Activated CD4-positive, alpha-beta T cell treated with anti-CD3 and anti-CD28 coated beads for 4 hours (primary cell): ENCODE measurements around the gene AP3S2.
"Not testable (repeated sequence)": the region's sequence is repeated elsewhere in the genome, so short reads cannot be mapped to it uniquely, and the experiment has no call there.

Experiments
- DNase-seq, 2 donors: peaks; one replicate each; pipeline ENCODE4 v3.0.0-alpha.2; 2020

The AP3S2 gene

GRCh38 chr15:89797678-89798201 lies 96.1 kb downstream of the AP3S2 start:
- DNase-seq = no peak

DNA sequence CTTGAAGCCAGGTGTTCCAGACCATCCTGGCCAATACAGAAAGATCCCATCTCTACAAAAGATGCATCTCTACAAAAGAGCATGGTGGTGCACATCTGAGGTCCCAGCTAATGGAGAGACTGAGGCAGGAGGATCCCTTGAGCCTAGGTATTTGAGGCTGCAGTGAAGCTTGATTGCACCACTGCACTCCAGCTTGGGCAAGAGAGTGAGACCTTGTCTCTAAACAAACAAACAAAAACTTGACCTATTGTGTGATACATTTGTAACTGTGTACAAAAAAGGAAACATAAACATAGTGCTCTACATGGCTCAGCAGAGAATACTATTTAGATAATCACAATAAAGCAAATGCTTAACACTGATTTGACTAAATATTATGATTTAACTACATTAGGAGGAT lies 97.8 kb downstream of the AP3S2 start:
- DNase-seq = no peak

DNA sequence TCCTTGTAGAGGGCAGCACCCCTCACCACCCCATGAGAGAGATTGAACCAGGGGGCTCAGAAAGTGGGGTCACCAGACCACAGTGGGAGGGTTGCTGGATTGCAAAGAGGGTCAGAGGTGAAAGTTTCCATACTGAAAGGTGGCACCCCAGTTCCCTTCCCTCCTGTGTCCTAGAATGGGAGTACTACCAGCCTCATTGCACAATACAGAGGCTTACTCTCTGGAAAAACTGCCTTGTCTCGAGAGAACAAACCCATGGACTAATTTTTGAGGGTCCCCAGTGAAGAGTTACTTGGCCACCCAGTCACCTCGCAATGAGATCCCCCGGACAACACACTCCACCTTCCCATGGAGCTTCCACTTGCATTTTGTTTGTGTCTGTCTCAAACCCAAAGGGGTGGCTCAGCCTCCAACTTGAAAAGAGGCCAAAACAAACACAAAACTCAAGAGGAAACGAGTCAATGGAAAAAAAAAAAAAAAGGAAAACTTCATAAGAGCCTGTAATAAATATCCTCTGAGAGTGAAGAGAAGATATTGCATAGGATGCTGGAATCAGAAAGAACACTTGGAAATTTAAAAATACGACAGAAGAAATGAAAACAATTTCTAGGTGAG lies 99.1 kb downstream of the AP3S2 start:
- DNase-seq = no peak

DNA sequence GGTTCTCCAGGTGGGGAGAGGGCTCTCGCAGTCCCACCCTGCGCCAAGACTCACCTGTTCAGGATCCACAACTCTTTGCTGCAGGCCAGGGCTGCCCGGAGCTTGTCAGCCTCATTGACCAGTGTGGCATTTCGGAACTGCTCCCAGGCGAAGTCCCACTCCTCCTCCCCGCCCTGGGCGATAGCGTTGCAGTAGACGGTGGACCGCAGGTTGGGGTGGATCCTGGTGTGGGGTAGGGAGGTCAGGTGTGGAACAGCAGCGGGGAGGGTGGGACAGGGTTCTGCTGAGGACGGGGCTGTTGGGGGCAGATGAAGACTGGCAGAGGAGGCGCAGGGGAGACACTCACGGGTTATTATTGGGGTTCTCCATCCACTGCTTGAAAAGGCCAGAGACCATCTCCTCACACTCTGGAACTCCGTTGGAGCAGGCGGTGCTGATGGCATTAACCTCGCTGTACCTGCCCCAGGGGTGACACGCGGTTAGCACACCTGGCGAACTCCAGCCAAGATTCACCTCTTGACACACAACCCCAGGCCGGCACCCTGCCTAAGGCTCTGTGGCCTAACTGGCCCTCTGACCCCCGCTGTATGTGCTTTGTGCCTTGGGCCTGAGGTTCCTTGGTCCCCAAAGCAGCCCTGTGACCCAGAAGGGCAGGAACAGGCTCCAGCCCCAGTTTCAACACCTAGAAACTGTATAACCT lies 101.5 kb downstream of the AP3S2 start:
- no peak for DNase-seq

DNA sequence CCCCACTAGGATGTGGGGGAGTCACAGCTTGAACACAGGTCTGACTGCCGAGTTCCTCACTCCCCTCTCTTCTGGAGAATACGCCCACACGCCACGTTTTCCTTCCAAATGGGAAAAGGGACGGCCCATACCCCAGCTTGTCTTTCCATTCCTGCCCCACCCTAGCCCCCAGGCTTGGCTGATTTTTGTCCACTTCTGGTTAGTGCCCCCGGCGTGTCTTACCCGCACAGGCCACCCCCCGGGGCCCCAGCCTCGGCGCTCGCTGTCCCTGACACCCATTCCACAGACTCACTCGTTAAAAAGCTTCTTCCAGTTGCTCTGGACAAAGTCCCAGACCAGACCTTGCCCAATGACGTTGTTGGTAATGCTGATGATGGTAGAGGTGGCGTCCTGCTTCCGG lies 103.1 kb downstream of the AP3S2 start:
- no peak for DNase-seq

- DNase-seq = no peak
These were observed 103.6 kb downstream of the AP3S2 start for GRCh38 chr15:89790206-89790605.

DNA sequence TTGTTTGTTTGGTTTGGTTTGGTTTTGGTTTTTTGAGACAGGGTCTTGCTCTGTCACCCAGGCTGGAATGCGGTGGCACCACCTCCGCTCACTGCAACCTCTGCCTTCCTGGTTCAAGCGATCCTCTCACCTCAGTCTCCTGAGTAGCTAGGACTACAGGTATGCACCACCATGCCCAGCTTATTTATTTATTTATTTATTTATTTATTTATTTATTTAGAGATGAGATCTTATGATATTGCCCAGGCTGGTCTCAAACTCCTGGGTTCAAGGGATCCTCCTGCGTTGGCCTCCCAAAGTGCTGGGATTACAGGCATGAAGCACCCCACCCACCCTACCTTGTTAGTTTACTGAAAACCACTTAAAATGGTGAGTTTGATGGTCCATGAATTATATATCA lies 105.2 kb downstream of the AP3S2 start:
- DNase-seq = not testable (repeated sequence)

- DNase-seq = no peak
These were observed 105.8 kb downstream of the AP3S2 start for GRCh38 chr15:89787944-89788343.

GRCh38 chr15:89785774-89786140 lies 108.0 kb downstream of the AP3S2 start:
- DNase-seq = no peak

GRCh38 chr15:89785064-89785773 lies 108.6 kb downstream of the AP3S2 start:
- DNase-seq = no peak

GRCh38 chr15:89784686-89784960 lies 109.2 kb downstream of the AP3S2 start:
- no peak for DNase-seq

DNA sequence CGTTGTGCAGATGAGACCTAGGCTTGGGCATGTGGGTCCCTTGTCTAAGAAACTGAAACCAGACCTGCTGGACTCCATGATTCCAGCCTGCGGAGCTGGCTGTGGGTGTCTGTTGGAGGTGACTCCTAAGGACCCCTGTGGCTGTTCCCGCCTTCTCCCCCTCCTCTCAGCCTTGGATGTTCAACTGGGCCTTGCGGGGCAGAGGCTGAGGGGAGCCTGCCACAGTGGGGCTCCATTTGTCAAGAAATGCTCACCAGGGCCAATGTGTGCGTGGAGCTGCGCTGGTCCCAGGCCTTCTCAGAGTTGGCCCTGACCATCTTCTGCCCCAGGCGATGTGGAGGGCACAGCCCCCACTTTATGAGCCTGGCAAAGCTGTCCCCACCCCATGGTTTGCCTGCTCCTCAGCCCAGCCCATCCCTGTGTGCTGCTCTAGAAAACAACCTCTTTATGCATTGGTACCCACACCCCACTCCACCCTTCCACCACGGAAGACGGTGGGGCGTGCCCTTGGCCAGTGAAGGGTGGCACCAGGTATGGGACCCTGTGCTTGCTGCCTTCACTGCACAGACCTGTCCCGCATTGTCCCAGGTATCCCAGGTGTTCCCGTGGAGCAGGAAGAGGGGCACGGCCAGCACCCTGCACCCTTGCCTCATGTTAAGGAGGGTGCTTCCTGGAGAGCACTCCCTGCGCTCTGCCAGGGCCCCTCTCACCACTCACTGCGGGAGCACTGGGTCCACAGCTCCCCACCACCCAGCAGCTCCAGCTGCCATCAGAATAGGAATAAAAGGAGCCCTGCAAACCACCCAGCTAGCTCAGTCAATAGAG lies 109.7 kb downstream of the AP3S2 start:
- no peak for DNase-seq

DNA sequence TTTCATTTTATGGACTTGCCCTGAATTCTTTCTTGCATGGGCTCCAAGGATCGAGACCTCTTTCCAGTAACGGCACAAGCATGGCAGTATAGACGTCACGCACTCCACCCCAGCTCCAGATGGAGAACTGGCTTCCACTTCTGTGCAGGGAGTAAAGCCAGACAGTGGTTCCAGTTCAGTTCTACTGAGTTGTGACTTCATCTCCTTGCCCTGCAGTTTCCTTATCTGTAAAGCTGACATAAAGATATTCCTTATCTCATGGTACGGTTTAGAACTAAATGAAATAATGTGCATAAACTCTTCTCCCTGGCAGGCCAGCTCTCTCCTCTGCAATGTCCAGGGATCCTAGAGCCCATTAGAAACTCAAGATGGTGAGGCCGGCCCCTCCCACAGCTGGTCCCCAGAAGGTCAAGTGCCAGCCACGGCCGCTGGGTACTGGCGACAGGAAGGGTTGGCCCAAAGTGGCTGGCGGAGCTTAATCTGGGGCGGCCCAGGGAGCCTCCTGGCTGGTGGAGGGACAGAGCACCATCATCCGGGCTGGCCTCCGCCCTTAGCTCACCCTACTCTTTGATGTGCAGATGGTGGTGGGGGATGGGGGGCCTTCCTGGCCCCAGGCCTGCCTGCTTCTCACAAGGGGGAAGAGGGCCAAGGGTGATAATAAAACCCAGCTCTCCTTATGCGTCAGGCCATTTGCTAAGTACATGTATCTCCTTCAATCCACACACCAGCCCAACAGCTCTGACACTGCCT lies 110.5 kb downstream of the AP3S2 start:
- no peak for DNase-seq

GRCh38 chr15:89782619-89782950 lies 111.2 kb downstream of the AP3S2 start:
- not testable (repeated sequence) for DNase-seq

DNA sequence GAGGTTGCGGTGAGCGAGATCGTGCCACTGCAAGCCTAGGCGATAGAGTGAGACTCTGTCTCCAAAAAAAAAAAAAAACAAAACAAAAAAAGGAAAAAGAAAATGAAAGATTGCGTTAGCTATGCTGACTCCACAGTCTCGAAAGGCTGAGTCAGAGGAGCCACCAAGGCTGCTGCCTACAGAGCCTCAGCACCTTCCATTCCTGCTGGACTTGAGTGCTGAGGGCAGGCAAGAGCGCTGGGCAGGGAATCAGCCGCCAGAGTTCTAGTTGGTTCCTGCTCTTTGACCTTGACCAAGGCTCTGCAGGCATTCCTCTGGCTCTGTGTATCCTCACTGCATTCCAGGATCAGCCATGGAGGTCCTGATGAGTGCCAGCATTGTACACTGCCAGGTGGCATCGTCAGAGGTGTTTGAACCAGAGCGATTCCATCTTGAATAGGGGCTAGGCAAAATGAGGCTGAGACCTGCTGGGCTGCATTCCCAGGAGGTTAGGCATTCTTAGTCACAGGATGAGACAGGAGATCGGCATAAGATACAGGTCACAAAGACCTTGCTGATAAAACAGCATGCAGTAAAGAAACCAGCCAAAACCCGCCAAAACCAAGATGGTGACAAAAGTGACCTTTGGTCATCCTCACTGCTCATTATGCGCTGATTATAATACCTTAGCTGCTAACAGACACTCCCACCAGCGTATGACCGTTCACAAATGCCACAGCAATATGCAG lies 111.7 kb downstream of the AP3S2 start:
- no peak for DNase-seq

- no peak for DNase-seq
These were observed 112.7 kb downstream of the AP3S2 start for GRCh38 chr15:89781055-89781454.

DNA sequence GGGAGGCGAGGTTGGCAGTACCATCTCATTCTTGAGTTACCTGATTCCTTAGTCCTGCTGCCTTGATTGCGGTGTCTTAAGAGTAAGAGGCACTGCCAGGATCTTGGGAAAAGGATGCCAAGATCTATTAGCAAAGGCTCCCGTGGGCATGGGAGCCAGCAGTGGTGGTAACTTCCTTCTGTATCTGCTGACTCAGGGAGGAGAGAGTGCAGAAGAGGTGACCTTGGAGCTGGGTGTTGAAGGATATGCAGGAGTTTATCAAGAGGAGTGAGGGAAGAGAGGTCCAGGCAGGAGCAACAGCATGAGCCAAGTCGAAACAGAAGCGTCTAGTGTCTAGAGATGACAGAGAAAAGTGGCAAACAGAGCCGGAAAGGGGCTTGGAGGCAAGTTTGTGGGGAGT lies 113.2 kb downstream of the AP3S2 start:
- no peak for DNase-seq
